Activated CD8-positive, alpha-beta T cell treated with anti-CD3 and anti-CD28 coated beads, Interleukin-2, amount 10 ng/mL, durations not matched to agents 7 days and 5 days (primary cell): ENCODE results near the gene GALNT12. TPM values are rescaled to one million over a fixed set of nuclear protein-coding genes. Genes with fewer than 3 reads are reported as not detected.
A peak's percentile ranks its signal among the peaks of the same experiment; 100 is the strongest.

Experiments used
- ATAC-seq: fragments of 150-1000 bp; cut with Tn5 transposase; one replicate; pipeline ENCODE4 v1.10.0; 2021; ENCODE audit warnings: moderate library complexity
- CTCF ChIA-PET: fragments of 350-600 bp; sonication (Branson Sonifier 250); formaldehyde crosslinking; loops from one replicate; lab custom pipeline; 2021; ENCODE audit warnings: antibody characterized with exemption; lab: Charles Lee
- POLR2A ChIA-PET: fragments of 350-600 bp; sonication (Branson Sonifier 250); formaldehyde crosslinking; loops from one replicate; lab custom pipeline; 2021; ENCODE audit warnings: antibody characterized with exemption; lab: Charles Lee
- DNase-seq: peaks from one replicate; pipeline ENCODE4 v3.0.0-alpha.2; 2020
- H3K27ac Mint-ChIP-seq: one replicate; pipeline ENCODE4 v1.8.0; 2021; ENCODE audit warnings: mild to moderate bottlenecking, mixed read lengths
- H3K27me3 Mint-ChIP-seq: one replicate; pipeline ENCODE4 v1.8.0; 2021; ENCODE audit warnings: low read depth, mixed read lengths
- H3K36me3 Mint-ChIP-seq: one replicate; pipeline ENCODE4 v1.8.0; 2021; ENCODE audit warnings: low read depth, mixed read lengths
- H3K4me1 Mint-ChIP-seq: one replicate; pipeline ENCODE4 v1.8.0; 2021; ENCODE audit warnings: low read depth, mixed read lengths
- H3K4me3 Mint-ChIP-seq: one replicate; pipeline ENCODE4 v1.8.0; 2021; ENCODE audit warnings: mild to moderate bottlenecking, mixed read lengths
- H3K9me3 Mint-ChIP-seq: one replicate; pipeline ENCODE4 v1.8.0; 2022; ENCODE audit warnings: mixed read lengths; ENCODE audit not compliant: insufficient read depth
- total RNA-seq, 2 experiments: library from RNA; stranded (reverse); gene quantifications; one replicate each; pipeline ENCODE4 v1.2.3, GENCODE V29; 2021

GALNT12 gene
- total RNA-seq, 2 experiments from 2014 or later: 7.9 to 8.8 TPM

GRCh38 chr9:98784831-98785806 lies 22.4 kb upstream of the GALNT12 start:
- ATAC-seq (no peak), DNase-seq (no peak)
- H3K4me1 Mint-ChIP-seq: no peaks in the 10 kb centered on the region
- no peak overlapping the region for H3K27ac Mint-ChIP-seq
- no peaks in the 10 kb centered on the region for H3K36me3 Mint-ChIP-seq
- ChIA-PET POLR2A (no interaction called here), CTCF (interaction anchor here (0.6 to 2.1 kb wide), 3 partner anchors 9 to 27 kb away, joined by 3 to 9 read pairs (median 7); no protein-coding TSS in a partner anchor)
- no peak overlapping the region for H3K4me3 Mint-ChIP-seq
- no peaks in the 10 kb centered on the region for H3K27me3 Mint-ChIP-seq
- H3K9me3 Mint-ChIP-seq: no peaks in the 10 kb centered on the region

DNA sequence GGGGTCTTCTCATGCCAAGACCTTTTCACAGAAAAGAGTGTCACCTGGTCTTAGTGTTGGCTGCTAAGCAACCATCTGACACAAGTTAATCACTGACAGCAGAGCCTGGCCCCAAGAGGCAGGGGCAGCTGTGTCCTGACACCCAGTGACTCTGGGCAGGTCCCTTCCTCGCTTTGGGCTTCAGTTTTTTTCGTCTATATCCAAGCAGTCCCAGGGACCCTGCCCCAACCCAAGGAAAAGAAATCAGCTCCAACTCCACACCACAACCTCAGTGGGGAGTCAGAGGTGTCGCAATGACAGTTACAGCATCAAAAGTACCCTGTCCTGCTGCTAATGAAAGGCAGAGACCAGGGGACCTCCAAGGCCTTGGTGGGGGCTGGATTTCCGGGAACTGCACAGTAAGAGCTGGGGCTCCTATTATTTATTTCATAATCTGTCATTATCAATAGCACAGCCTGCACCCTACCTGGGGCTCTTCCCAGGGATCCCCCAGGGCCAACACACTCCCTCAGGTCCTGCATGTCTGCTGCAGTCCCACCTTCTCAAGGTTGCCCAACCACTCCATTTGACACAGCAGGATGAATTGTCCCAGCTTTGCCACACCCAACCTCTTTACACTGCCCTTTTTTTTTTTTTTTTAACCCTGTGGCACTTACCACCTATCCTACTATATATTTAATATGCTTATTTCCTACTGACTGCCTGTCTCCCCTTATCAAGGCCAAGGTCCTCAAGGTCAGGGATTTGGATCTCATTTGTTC lies 20.5 kb upstream of the GALNT12 start:
- POLR2A ChIA-PET: no interaction called here
- ATAC-seq (no peak), DNase-seq (no peak)
- peaks cover 8% of the 10 kb centered on the region for H3K4me1 Mint-ChIP-seq
- CTCF ChIA-PET: no interaction called here
- no peaks in the 10 kb centered on the region for H3K27me3 Mint-ChIP-seq
- H3K27ac Mint-ChIP-seq: no peak overlapping the region
- H3K9me3 Mint-ChIP-seq: no peaks in the 10 kb centered on the region
- no peak overlapping the region for H3K4me3 Mint-ChIP-seq
- no peaks in the 10 kb centered on the region for H3K36me3 Mint-ChIP-seq

DNA sequence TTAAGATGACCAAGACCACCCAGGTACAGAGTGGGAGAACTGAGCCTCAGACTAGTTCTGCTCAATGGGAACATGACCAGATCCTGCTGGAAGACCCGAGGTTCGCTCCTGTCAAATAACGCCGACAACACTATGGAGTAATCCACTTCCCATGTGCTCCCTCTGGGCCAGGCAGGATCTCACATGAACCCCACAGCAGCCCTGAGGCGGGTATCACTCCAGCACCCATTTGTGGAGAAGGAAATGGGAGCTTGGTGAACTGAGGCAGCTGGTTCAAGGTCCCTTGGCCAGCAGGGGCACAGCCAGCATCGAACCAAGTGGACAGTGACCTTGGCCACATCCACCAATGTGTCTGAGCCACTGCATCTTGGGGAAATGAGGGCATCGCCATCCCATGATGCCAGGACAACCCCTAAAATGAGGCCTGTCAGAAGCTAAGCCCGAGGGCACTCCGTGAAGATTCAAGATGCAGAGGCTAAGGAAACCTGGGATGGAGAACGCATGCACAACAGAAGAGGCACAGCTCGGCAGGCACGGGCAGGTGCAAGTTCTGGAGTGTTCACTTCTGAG lies 19.6 kb upstream of the GALNT12 start:
- H3K4me3 Mint-ChIP-seq: no peak overlapping the region
- no peak overlapping the region for H3K27ac Mint-ChIP-seq
- ATAC-seq (no peak), DNase-seq (no peak)
- peaks cover 10% of the 10 kb centered on the region for H3K4me1 Mint-ChIP-seq
- no peaks in the 10 kb centered on the region for H3K27me3 Mint-ChIP-seq
- H3K36me3 Mint-ChIP-seq: no peaks in the 10 kb centered on the region
- CTCF ChIA-PET: interaction anchor here (1.7 to 2.6 kb wide), 2 partner anchors 12 to 13 kb away, joined by 6 to 12 read pairs; no protein-coding TSS in a partner anchor
- POLR2A ChIA-PET: no interaction called here
- H3K9me3 Mint-ChIP-seq: no peaks in the 10 kb centered on the region

DNA sequence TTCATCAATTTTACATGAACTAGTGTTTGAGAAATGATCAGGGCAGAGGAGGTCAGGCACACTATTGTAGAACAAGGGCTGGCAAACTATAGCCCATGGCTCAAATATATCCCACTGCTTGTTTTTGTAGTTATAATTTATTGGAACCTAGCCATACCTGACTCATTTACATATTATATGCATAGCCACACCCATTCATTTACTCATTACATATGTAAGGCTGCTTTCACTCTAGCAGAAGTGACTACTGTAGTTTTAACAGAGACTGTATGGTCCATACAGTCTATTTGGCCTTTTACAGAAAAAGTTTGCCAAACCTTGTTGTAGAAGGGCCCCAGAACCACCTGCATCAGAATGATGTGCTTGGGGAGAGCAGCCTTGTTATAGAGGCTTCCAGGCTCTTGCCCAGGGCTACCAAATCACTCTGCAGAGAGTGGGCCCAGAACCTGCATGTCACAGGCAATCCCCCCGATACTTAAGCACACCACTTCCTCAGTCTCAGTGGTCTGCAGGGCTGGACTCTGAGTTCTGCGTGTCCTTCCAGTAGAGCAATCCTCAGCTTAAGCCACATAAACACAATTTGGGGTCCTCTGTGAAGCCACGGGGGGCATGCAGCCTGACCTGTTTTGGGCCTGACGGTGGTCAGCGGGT lies 17.9 kb upstream of the GALNT12 start:
- ChIA-PET CTCF (interaction anchor here (0.9 to 2.6 kb wide), 3 partner anchors 13 to 473 kb away, joined by 3 to 12 read pairs (median 6); no protein-coding TSS in a partner anchor), POLR2A (no interaction called here)
- Mint-ChIP-seq H3K27ac (no peak overlapping the region), H3K4me3 (no peak overlapping the region), H3K4me1 (peaks cover 10% of the 10 kb centered on the region), H3K9me3 (no peaks in the 10 kb centered on the region), H3K36me3 (no peaks in the 10 kb centered on the region), H3K27me3 (no peaks in the 10 kb centered on the region)
- ATAC-seq: no peak
- no peak for DNase-seq

GRCh38 chr9:98790134-98790841 lies 17.2 kb upstream of the GALNT12 start:
- H3K9me3 Mint-ChIP-seq: no peaks in the 10 kb centered on the region
- H3K27me3 Mint-ChIP-seq: no peaks in the 10 kb centered on the region
- no peak overlapping the region for H3K27ac Mint-ChIP-seq
- ChIA-PET CTCF (interaction anchor here (0.7 to 2.7 kb wide), 4 partner anchors 13 to 474 kb away, joined by 3 to 15 read pairs (median 4); partner anchors contain the start of gene GALNT12), POLR2A (no interaction called here)
- H3K4me3 Mint-ChIP-seq: no peak overlapping the region
- H3K4me1 Mint-ChIP-seq: peaks cover 14% of the 10 kb centered on the region
- DNase-seq (no peak), ATAC-seq (no peak)
- no peaks in the 10 kb centered on the region for H3K36me3 Mint-ChIP-seq

GRCh38 chr9:98790842-98791607 lies 16.4 kb upstream of the GALNT12 start:
- POLR2A ChIA-PET: interaction anchor here (0.6 kb wide), 1 partner anchor 305 kb away, joined by 3 read pairs; no protein-coding TSS in a partner anchor

DNA sequence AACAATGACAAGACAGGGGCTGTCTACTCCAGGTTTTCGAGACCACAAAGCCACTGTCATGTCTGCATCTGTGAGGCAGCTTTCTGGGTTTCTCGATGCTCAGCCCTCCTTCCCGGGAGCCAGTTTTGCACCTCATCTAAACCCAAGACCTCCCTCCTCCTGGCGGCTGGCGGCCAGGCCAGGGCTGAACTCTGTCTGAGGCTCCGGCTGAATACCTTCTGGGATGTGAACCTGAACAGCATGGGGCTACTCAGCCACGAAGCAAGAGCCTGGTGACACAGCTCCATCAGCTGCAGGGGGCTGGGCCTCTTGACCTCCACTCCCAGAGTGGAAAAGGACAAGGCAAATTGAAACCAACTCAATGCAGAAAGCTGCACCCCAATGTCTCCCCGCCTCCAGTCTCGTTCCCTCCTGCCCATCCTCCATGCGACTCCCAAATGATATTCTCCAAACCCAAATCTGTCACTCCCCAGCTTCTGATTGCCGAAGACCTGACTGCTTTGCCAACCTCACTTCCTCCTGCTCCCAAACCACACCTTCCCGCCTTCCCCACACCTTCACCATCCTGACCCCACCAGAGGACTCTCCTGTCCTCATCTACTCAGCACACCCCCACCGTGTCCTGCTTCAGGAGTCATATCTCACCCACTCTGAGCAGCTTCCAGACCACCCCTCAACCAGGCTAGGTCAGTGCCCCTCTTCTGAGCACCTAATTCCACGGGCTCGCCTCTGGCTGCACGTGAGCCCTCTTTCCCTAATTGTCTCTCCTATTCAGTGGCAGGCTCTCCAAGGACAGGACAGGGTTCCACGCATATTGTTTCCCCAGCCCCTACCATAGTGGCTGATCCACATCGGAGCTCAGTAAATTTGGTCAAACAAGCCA lies 15.6 kb upstream of the GALNT12 start:
- no peaks in the 10 kb centered on the region for H3K9me3 Mint-ChIP-seq
- ChIA-PET POLR2A (interaction anchor here (0.6 kb wide), 1 partner anchor 306 kb away, joined by 3 read pairs; no protein-coding TSS in a partner anchor), CTCF (interaction anchor here (0.6 to 3.4 kb wide), 8 partner anchors 13 to 1137 kb away, joined by 3 to 25 read pairs (median 4); partner anchors contain the start of gene GALNT12)
- no peak for ATAC-seq
- H3K27me3 Mint-ChIP-seq: no peaks in the 10 kb centered on the region
- peaks cover 19% of the 10 kb centered on the region for H3K4me1 Mint-ChIP-seq
- no peak overlapping the region for H3K4me3 Mint-ChIP-seq
- DNase-seq: no peak
- no peaks in the 10 kb centered on the region for H3K36me3 Mint-ChIP-seq
- H3K27ac Mint-ChIP-seq: no peak overlapping the region

More at GRCh38 chr9:98790842-98791607, 16.4 kb upstream of the GALNT12 start:
- H3K27me3 Mint-ChIP-seq: no peaks in the 10 kb centered on the region
- H3K36me3 Mint-ChIP-seq: no peaks in the 10 kb centered on the region
- peak; percentile 77 for ATAC-seq
- peaks cover 19% of the 10 kb centered on the region for H3K4me1 Mint-ChIP-seq
- no peaks in the 10 kb centered on the region for H3K9me3 Mint-ChIP-seq
- H3K4me3 Mint-ChIP-seq: no peak overlapping the region
- CTCF ChIA-PET: interaction anchor here (0.7 to 3.4 kb wide), 10 partner anchors 12 to 527 kb away, joined by 3 to 25 read pairs (median 4); partner anchors contain the start of gene GALNT12
- peak; percentile 68 for DNase-seq
- no peak overlapping the region for H3K27ac Mint-ChIP-seq

DNA sequence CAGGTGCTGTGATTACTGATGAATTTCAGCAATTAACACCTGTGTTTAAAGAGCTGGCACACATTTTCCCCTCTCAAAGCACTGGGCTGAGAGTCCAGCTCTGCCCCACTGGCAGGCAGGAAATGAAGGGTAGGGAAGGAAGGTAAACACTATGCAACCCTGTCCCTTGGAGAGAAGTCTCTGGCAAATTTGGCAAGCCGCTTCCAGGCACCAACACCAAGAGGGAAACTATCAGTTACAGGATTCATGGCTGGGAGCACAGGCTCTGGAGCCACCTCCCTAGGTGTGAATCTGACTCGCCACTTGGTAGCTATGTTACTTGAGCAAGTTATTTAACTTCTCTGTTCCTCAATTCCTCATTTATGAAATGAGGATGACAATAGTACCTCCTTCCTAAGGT lies 14.4 kb upstream of the GALNT12 start:
- H3K27ac Mint-ChIP-seq: no peak overlapping the region
- peaks cover 5% of the 10 kb centered on the region for H3K27me3 Mint-ChIP-seq
- CTCF ChIA-PET: interaction anchor here (2.0 to 3.4 kb wide), 3 partner anchors 14 to 256 kb away, joined by 6 to 25 read pairs (median 10); no protein-coding TSS in a partner anchor
- POLR2A ChIA-PET: no interaction called here
- ATAC-seq (no peak), DNase-seq (no peak)
- peaks cover 1% of the 10 kb centered on the region for H3K36me3 Mint-ChIP-seq
- no peak overlapping the region for H3K4me3 Mint-ChIP-seq
- H3K9me3 Mint-ChIP-seq: peaks cover 2% of the 10 kb centered on the region
- H3K4me1 Mint-ChIP-seq: peaks cover 23% of the 10 kb centered on the region

DNA sequence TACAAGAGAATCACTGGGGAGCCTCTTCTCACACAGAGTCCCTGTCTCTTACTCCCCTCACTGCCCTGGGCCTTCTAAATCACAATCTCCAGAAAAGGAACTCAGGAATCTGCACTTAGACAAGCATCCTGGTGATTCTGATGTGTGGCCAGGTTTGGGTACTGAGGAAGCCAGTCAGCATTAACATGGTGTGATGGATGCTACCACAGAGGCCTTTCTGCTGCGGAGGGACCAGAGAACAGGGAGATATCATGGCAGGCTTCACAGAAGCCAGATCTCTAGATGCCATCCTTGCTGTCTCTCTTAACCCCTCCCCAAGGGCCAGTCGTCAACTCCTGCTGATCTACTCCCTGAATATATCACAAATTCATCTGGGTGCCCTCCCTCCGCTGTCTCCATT lies 12.7 kb upstream of the GALNT12 start:
- CTCF ChIA-PET: interaction anchor here (3.1 kb wide), 1 partner anchor 19 kb away, joined by 19 read pairs; no protein-coding TSS in a partner anchor
- ATAC-seq (no peak), DNase-seq (no peak)
- POLR2A ChIA-PET: no interaction called here
- Mint-ChIP-seq H3K36me3 (peaks cover 4% of the 10 kb centered on the region), H3K9me3 (peaks cover 14% of the 10 kb centered on the region), H3K27ac (no peak overlapping the region), H3K27me3 (peaks cover 8% of the 10 kb centered on the region), H3K4me3 (no peak overlapping the region), H3K4me1 (peaks cover 23% of the 10 kb centered on the region)
